Stimulated activated CD4-positive, alpha-beta T cell treated with anti-CD3 and anti-CD28 coated beads, TNF-alpha, amount 100 ng/mL, for 4 hours (primary cell): Measurements from ENCODE around the gene USHBP1.
A peak's percentile ranks its signal among the peaks of the same experiment; 100 is the strongest.

Source experiments
- DNase-seq, 3 experiments: peaks; one replicate each; pipeline ENCODE4 v3.0.0-alpha.2; 2020; ENCODE audit warnings: low read depth in 3 of 3

USHBP1 gene

GRCh38 chr19:17211547-17212446 is 52.7 kb downstream of the USHBP1 start:
- no peak for DNase-seq

GRCh38 chr19:17210296-17210695 is 54.2 kb downstream of the USHBP1 start:
- DNase-seq, result no peak

GRCh38 chr19:17209126-17210036 is 55.2 kb downstream of the USHBP1 start:
- DNase-seq, result no peak

GRCh38 chr19:17206736-17207581 is 57.6 kb downstream of the USHBP1 start:
- no peak for DNase-seq

- DNase-seq, result peak; percentile 19 to 49 (median 38)
These were observed 59.1 kb downstream of the USHBP1 start for GRCh38 chr19:17205237-17206140.

- no peak for DNase-seq
These were observed 61.8 kb downstream of the USHBP1 start for GRCh38 chr19:17202713-17203112.

GRCh38 chr19:17202249-17202648 is 62.3 kb downstream of the USHBP1 start:
- DNase-seq, result no peak

GRCh38 chr19:17200408-17201079 is 64.0 kb downstream of the USHBP1 start:
- no peak for DNase-seq
